Smooth muscle cell (in vitro differentiated cells): ENCODE results near the gene SUSD6. TPM values are rescaled to one million over a fixed set of nuclear protein-coding genes. Genes with fewer than 3 reads are reported as not detected.

Experiments
- DNase-seq: peaks from one replicate; lab custom pipeline; 2025; ENCODE audit not compliant: unreplicated experiment; lab: John Stamatoyannopoulos, UW
- H2AFZ ChIP-seq: fragments of 200-600 bp; sonication (generic); 2 replicates; pipeline ENCODE4 v1.6.0; 2016; ENCODE audit warnings: antibody characterized with exemption, low read depth, mild to moderate bottlenecking
- H3F3A ChIP-seq: fragments of 200-600 bp; sonication (generic); 2 replicates; pipeline ENCODE4 v1.6.0; 2017; ENCODE audit warnings: antibody characterized with exemption, low read depth
- H3K27ac ChIP-seq: fragments of 200-600 bp; sonication (generic); 2 replicates; pipeline ENCODE4 v1.5.1; 2016; ENCODE audit warnings: low read depth, mild to moderate bottlenecking
- H3K27me3 ChIP-seq: fragments of 200-600 bp; sonication (generic); 2 replicates; pipeline ENCODE4 v1.6.1; 2016; ENCODE audit warnings: low read depth, mild to moderate bottlenecking
- H3K36me3 ChIP-seq: fragments of 200-600 bp; sonication (generic); 2 replicates; pipeline ENCODE4 v1.5.1; 2016; ENCODE audit warnings: low read depth
- H3K4me1 ChIP-seq: fragments of 200-600 bp; sonication (generic); 2 replicates; pipeline ENCODE4 v1.5.1; 2016; ENCODE audit warnings: low read depth
- H3K4me2 ChIP-seq: fragments of 200-600 bp; sonication (generic); 2 replicates; pipeline ENCODE4 v1.6.0; 2016; ENCODE audit warnings: mild to moderate bottlenecking
- H3K4me3 ChIP-seq: fragments of 200-600 bp; sonication (generic); 2 replicates; pipeline ENCODE4 v1.5.1; 2016; ENCODE audit warnings: mild to moderate bottlenecking
- H3K79me2 ChIP-seq: fragments of 200-600 bp; sonication (generic); 2 replicates; pipeline ENCODE4 v1.6.0; 2016; ENCODE audit warnings: low read depth, mild to moderate bottlenecking
- H3K9ac ChIP-seq: fragments of 200-600 bp; sonication (generic); 2 replicates; pipeline ENCODE4 v1.6.0; 2016; ENCODE audit warnings: low read depth
- H3K9me3 ChIP-seq: fragments of 200-600 bp; sonication (generic); replicated peaks from 2 replicates; pipeline ENCODE4 v1.5.1; 2016; ENCODE audit warnings: low read depth
- H4K20me1 ChIP-seq: fragments of 200-600 bp; sonication (generic); 2 replicates; pipeline ENCODE4 v1.6.0; 2016; ENCODE audit warnings: low read depth
- WGBS: methylation state at CpG from one replicate; pipeline ENCODE4 v1.1.7; 2016; ENCODE audit warnings: low lambda C conversion rate; 5-methylcytosine and 5-hydroxymethylcytosine counted together
- polyA plus RNA-seq: library from polyadenylated mRNA; unstranded; fragments of >200 nt; fragmentation: Nextera tagmentation; extraction: Ambion mirVana; gene quantifications from 2 replicates; pipeline ENCODE4 v1.2.1, GENCODE V29; 2016
- total RNA-seq: library from RNA; depleted of rRNA; stranded (reverse); fragments of >200 nt; gene quantifications from 2 replicates; pipeline ENCODE4 v1.2.3, GENCODE V29; 2014
- TF ChIP-seq, protein P1 (sequence below): fragments of 200-600 bp; sonication (generic); IDR thresholded peaks from 2 replicates; pipeline ENCODE4 v1.5.1; 2017; ENCODE audit warnings: borderline replicate concordance, mild to moderate bottlenecking, antibody characterized with exemption; ENCODE audit not compliant: insufficient read depth, poor library complexity, severe bottlenecking

The SUSD6 gene
- total and polyA plus RNA-seq, 2 experiments from 2014 or later: 15.8 to 25.9 TPM

DNA sequence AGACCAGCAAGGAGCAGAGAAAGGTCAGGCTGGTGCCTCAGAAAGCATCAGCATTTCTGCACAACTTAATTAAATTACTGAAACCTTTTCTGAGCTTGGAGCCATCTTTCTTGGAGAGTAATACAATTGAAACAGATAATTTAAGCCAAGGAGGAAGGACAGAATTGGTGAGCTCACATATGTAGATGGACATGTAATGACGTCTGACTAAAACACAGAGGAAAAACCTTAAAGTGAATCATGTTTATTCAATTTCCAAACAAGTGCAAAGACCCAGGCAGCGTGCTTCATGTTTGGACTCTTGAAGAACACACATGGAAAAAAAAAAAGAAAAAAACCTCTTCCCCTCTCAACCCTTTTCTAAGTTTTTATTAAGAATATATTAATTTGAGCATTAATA lies 19.0 kb downstream of the SUSD6 start:
- Histone ChIP-seq H3K9ac (no peak overlapping the region), H3K4me2 (no peak overlapping the region), H3K79me2 (peaks cover 98% of the 10 kb centered on the region), H3K27me3 (no peaks in the 10 kb centered on the region), H2AFZ (no peak overlapping the region), H3K4me1 (peaks cover 66% of the 10 kb centered on the region), H3F3A (no peaks in the 10 kb centered on the region), H3K9me3 (no peaks in the 10 kb centered on the region), H3K4me3 (no peak overlapping the region), H3K36me3 (no peaks in the 10 kb centered on the region), H4K20me1 (peaks cover 100% of the 10 kb centered on the region), H3K27ac (peak overlapping the region; percentile 61)
- WGBS: 66% methylated on average over 2 of the region's 2 CpGs
- TF ChIP-seq, protein P1, sequence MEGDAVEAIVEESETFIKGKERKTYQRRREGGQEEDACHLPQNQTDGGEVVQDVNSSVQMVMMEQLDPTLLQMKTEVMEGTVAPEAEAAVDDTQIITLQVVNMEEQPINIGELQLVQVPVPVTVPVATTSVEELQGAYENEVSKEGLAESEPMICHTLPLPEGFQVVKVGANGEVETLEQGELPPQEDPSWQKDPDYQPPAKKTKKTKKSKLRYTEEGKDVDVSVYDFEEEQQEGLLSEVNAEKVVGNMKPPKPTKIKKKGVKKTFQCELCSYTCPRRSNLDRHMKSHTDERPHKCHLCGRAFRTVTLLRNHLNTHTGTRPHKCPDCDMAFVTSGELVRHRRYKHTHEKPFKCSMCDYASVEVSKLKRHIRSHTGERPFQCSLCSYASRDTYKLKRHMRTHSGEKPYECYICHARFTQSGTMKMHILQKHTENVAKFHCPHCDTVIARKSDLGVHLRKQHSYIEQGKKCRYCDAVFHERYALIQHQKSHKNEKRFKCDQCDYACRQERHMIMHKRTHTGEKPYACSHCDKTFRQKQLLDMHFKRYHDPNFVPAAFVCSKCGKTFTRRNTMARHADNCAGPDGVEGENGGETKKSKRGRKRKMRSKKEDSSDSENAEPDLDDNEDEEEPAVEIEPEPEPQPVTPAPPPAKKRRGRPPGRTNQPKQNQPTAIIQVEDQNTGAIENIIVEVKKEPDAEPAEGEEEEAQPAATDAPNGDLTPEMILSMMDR: no peak
- DNase-seq: no peak

DNA sequence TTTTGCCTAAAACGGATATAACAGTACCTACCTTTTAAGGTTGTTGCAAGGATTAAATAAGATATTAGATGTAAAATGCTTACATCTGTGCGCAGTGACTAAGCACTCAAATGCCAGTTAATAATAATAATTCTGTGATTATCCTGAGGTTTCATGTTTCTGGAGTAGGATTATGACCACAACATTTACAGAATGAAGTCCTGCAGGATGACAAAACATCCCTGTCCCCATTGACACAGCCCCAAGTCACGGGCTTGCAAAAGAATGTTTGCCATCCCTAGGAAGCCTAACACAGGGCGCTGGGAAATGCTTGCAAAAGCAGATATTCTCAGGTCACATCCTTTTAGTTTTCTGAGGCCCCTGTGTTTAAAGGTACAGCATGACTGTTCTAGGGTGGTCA lies 20.1 kb downstream of the SUSD6 start:
- peaks cover 68% of the 10 kb centered on the region for H3K4me1 ChIP-seq
- no peaks in the 10 kb centered on the region for H3F3A ChIP-seq
- no peaks in the 10 kb centered on the region for H3K36me3 ChIP-seq
- no peaks in the 10 kb centered on the region for H3K9me3 ChIP-seq
- H3K79me2 ChIP-seq: peaks cover 99% of the 10 kb centered on the region
- peaks cover 99% of the 10 kb centered on the region for H4K20me1 ChIP-seq
- H3K4me2 ChIP-seq: peak overlapping the region; percentile 28
- WGBS: 32% methylated on average over 4 of the region's 4 CpGs
- H3K27ac ChIP-seq: peak overlapping the region; percentile 61
- H3K4me3 ChIP-seq: no peak overlapping the region
- TF ChIP-seq, protein P1: no peak
- no peak for DNase-seq
- H2AFZ ChIP-seq: no peak overlapping the region
- H3K27me3 ChIP-seq: no peaks in the 10 kb centered on the region
- H3K9ac ChIP-seq: no peak overlapping the region

DNA sequence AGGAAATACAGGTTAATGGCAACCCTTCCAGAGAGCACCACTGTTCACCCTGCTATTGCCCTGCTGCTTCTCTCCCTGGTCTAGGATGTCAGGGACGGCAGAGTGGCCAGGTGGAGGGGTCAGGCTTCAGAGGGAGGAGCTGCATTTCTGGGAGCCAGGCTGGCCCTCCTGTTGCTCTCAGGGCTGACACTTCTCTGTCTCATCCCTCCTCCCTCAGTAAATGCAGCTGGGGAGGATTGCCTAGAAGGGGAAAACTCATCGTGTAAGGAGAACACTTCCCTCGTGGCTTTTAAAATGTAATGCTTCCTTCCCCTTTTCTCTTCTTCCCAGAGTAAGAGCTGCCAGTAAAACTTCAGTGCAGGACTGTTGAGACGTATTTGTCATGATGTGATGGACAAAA lies 20.8 kb downstream of the SUSD6 start:
- Histone ChIP-seq H3K79me2 (peaks cover 99% of the 10 kb centered on the region), H3K27ac (peak overlapping the region; percentile 61), H2AFZ (no peak overlapping the region), H3K9ac (no peak overlapping the region), H3K27me3 (no peaks in the 10 kb centered on the region), H3K36me3 (no peaks in the 10 kb centered on the region), H3K9me3 (no peaks in the 10 kb centered on the region), H3K4me2 (peak overlapping the region; percentile 28), H4K20me1 (peaks cover 99% of the 10 kb centered on the region), H3K4me1 (peaks cover 73% of the 10 kb centered on the region), H3F3A (no peaks in the 10 kb centered on the region), H3K4me3 (no peak overlapping the region)
- DNase-seq: no peak
- 49% methylated on average over 4 of the region's 4 CpGs for WGBS
- TF ChIP-seq, protein P1: no peak

DNA sequence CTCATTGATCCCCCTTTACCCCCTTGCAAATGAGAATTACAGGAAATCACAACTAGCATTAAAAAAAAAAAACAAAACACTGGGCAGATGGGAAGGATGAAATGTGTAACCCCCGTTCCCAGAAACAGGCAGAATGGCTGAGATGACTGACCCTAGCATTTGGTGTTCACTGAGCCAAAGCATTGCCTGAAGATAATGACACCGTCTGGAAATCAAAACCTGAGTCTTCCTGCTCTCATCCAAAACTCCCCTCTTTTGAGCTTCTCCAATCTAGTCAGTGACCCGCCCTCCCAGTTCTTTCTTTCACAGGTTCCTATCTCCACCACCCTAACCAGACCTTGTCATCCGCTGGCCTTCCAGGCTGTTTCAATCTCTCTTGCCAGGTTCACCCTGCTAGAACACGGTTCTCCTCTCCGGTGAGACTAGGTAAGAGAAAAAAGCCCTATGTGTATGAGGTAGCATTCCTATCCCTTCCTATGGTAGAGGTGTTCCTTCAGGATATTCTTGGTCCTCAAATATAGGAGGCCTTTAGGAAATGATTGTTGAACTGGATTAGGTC lies 21.3 kb downstream of the SUSD6 start:
- no peak overlapping the region for H2AFZ ChIP-seq
- no peaks in the 10 kb centered on the region for H3F3A ChIP-seq
- peak overlapping the region; percentile 28 for H3K4me2 ChIP-seq
- peak overlapping the region; percentile 61 for H3K27ac ChIP-seq
- H3K27me3 ChIP-seq: no peaks in the 10 kb centered on the region
- TF ChIP-seq, protein P1: no peak
- no peaks in the 10 kb centered on the region for H3K36me3 ChIP-seq
- peaks cover 99% of the 10 kb centered on the region for H4K20me1 ChIP-seq
- peaks cover 78% of the 10 kb centered on the region for H3K4me1 ChIP-seq
- no peaks in the 10 kb centered on the region for H3K9me3 ChIP-seq
- no peak overlapping the region for H3K9ac ChIP-seq
- H3K79me2 ChIP-seq: peaks cover 99% of the 10 kb centered on the region
- no peak for DNase-seq
- 88% methylated on average over 6 of the region's 6 CpGs for WGBS
- no peak overlapping the region for H3K4me3 ChIP-seq
